Omental fat pad (tissue), 4 donors: Measurements from ENCODE around the gene SCARF1. TPM values are rescaled to one million over a fixed set of nuclear protein-coding genes. Genes with fewer than 3 reads are reported as not detected.

Experiments used
- ATAC-seq: fragments of 150-250 bp; one replicate; pipeline ENCODE4 v1.9.1; 2016; ENCODE audit warnings: mild to moderate bottlenecking, moderate library complexity; ENCODE audit not compliant: low FRiP score
- DNase-seq: peaks from one replicate; pipeline ENCODE4 v3.0.0-alpha.2; 2019; ENCODE audit warnings: low spot score
- total RNA-seq, 4 donors: library from RNA; depleted of rRNA; stranded (reverse); fragments of >200 nt; gene quantifications; one replicate each; pipeline ENCODE4 v1.1.0, GENCODE V29; 2016
- TF ChIP-seq, protein P1 (sequence below), 3 donors: fragments of 450-650 bp; IDR thresholded peaks; one replicate each; pipeline ENCODE4 v1.5.1; 2016 to 2017; ENCODE audit warnings: antibody characterized with exemption in 3 of 3, mild to moderate bottlenecking in 3 of 3, moderate library complexity in 2 of 3

Gene SCARF1
- total RNA-seq, 4 donors from 2014 or later = 7.2 to 43.0 (median 18.8) TPM

DNA sequence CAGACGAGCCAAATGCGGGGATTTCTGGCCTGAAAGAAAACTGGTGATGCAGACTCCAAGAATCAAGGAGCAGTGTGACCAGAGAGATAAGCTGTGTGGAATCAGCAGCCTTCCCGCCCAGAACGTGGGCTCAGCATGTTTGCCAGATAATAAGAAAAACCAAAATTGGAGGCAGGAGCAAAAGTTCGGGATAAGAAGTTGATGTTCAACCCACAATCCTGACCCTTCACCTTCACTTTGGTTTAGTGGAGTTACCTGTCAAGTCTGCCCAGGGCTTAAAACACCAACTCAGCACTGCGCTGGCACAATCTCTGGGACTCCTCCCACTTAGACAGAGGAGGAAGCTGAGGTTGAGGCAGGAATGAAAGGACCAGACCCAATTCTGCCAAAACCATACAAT, 20.0 kb downstream of the SCARF1 start:
- TF ChIP-seq, protein P1, sequence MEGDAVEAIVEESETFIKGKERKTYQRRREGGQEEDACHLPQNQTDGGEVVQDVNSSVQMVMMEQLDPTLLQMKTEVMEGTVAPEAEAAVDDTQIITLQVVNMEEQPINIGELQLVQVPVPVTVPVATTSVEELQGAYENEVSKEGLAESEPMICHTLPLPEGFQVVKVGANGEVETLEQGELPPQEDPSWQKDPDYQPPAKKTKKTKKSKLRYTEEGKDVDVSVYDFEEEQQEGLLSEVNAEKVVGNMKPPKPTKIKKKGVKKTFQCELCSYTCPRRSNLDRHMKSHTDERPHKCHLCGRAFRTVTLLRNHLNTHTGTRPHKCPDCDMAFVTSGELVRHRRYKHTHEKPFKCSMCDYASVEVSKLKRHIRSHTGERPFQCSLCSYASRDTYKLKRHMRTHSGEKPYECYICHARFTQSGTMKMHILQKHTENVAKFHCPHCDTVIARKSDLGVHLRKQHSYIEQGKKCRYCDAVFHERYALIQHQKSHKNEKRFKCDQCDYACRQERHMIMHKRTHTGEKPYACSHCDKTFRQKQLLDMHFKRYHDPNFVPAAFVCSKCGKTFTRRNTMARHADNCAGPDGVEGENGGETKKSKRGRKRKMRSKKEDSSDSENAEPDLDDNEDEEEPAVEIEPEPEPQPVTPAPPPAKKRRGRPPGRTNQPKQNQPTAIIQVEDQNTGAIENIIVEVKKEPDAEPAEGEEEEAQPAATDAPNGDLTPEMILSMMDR (IDR thresholded peaks at IDR 0.05) = no peak
- DNase-seq (no peak), ATAC-seq (no peak)

DNA sequence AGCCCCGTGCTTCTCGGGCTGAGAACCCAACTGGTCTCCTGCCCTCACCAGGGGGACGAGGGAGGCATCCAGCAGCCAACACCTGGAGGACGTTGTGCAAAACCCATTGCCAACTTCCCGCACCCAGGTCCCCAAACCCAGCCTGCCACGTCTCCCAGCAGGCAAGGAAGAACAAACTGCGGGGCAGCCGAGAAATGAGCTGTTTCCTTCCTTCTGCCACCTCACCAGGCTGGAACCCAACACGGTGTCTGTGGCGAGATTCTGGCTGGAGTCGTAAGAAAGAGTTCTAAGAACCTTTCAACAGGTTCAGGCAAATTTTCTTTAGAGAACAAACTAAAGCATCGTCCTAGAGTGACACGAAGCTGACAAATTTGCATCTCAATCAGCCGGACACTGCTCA, 20.5 kb downstream of the SCARF1 start:
- ATAC-seq = no peak

GRCh38 chr17:1624650-1625049, 20.9 kb downstream of the SCARF1 start:
- TF ChIP-seq, protein P1 (IDR thresholded peaks at IDR 0.05) = no peak
- DNase-seq (no peak), ATAC-seq (no peak)

More for the DNA sequence above, 20.5 kb downstream of the SCARF1 start:
- TF ChIP-seq, protein P1 (IDR thresholded peaks at IDR 0.05) = no peak
- no peak for DNase-seq

DNA sequence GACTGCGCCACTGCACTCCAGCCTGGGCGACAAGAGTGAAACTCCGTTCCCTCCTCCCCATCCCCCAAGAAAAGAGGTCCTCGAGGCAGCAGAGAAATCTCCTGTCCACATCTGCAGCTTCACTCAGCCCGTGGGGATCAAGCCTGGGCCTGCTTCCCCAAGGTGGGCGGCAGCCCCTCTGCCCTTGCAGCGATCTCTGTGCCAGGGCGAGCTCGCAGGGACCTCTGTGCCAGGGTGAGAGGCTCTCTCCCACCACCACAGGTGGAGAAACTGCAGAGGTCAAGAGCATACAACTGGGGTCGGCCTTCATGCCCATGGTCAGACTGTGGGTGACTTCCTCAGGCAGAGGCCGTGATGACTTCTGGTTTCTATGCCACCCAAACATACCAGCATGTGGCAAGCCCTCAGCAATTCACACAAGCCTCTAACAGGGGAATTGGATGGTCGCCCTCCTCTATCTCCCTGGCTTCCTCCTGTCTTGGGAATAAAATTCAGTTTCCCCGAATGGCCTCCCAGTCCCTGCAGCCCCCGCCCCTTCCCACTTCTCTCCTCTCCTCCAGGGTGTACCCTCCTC, 22.4 kb downstream of the SCARF1 start:
- ATAC-seq = no peak
- TF ChIP-seq, protein P1 (IDR thresholded peaks at IDR 0.05) = no peak
- DNase-seq = no peak

- DNase-seq = no peak
- TF ChIP-seq, protein P1 (IDR thresholded peaks at IDR 0.05) = no peak
- no peak for ATAC-seq
These were observed 24.1 kb downstream of the SCARF1 start for GRCh38 chr17:1621273-1621954.

GRCh38 chr17:1620486-1620885, 25.0 kb downstream of the SCARF1 start:
- TF ChIP-seq, protein P1 (IDR thresholded peaks at IDR 0.05) = no peak
- DNase-seq (no peak), ATAC-seq (no peak)

DNA sequence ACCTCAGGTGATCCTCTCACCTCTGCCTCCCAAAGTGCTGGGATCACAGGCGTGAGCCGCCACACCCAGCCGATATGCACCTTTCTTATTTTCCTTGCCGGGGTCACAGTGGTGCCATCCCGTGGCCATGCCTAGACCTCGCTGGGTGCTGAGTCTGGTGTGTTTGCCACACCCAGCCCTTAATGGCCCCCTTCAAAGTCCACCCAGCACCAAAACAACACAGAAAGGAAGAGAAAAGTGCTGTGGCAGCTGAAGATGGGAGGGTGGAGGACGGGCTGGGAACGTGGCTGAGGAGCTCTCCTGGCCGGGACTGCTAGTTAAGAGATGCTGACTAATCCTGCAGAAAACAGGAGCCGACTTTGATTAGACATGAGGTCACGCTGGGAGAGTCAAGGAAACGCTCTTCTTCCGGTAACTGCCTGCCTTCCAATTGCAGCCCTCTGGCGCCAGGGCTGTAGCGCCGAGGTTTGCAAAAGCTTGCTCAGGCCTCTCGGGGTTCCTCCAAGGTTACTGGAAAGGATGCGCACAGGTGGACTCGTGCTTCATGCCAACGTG, 27.8 kb downstream of the SCARF1 start:
- ATAC-seq (peak; percentile 92), DNase-seq (no peak)
- TF ChIP-seq, protein P1 (IDR thresholded peaks at IDR 0.05) = no peak
